ENCODE results near the gene SIX2.

Gene SIX2

GRCh38 chr2:45018023-45018422 lies 8.8 kb upstream of the SIX2 start:
- no peak for DNase-seq

- no peak for DNase-seq
Measured at GRCh38 chr2:45014831-45015230, 5.6 kb upstream of the SIX2 start.

GRCh38 chr2:45014016-45014702 lies 4.9 kb upstream of the SIX2 start:
- DNase-seq: no peak

GRCh38 chr2:45013229-45014015 lies 4.2 kb upstream of the SIX2 start:
- no peak for DNase-seq

- DNase-seq: no peak
Measured at GRCh38 chr2:45012733-45013132, 3.5 kb upstream of the SIX2 start.

- DNase-seq: no peak
Measured at GRCh38 chr2:45011621-45012602, 2.7 kb upstream of the SIX2 start.

- no peak for DNase-seq
Measured at GRCh38 chr2:45011121-45011520, 1.9 kb upstream of the SIX2 start.

GRCh38 chr2:45010702-45011012 lies 1.4 kb upstream of the SIX2 start:
- DNase-seq: no peak

- no peak for DNase-seq
Measured at GRCh38 chr2:45009928-45010701, 863 bp upstream of the SIX2 start.

GRCh38 chr2:45008296-45009129 lies 739 bp downstream of the SIX2 start:
- DNase-seq: no peak

GRCh38 chr2:45007961-45008295 lies 1.3 kb downstream of the SIX2 start:
- no peak for DNase-seq

- DNase-seq: no peak
Measured at GRCh38 chr2:45006942-45007287, 2.3 kb downstream of the SIX2 start.

- no peak for DNase-seq
Measured at GRCh38 chr2:45006041-45006941, 3.0 kb downstream of the SIX2 start.

- DNase-seq: no peak
Measured at GRCh38 chr2:45005261-45006002, 3.8 kb downstream of the SIX2 start.

GRCh38 chr2:45004562-45005191 lies 4.6 kb downstream of the SIX2 start:
- no peak for DNase-seq

GRCh38 chr2:45003579-45004551 lies 5.4 kb downstream of the SIX2 start:
- no peak for DNase-seq

- DNase-seq: no peak
Measured at GRCh38 chr2:45002686-45003085, 6.6 kb downstream of the SIX2 start.

GRCh38 chr2:45001869-45002385 lies 7.3 kb downstream of the SIX2 start:
- DNase-seq: no peak
